ENCODE results near the gene DNAH7. TPM values are rescaled to one million over a fixed set of nuclear protein-coding genes. Genes with fewer than 3 reads are reported as not detected.

Gene DNAH7
- total and polyA plus RNA-seq, 2 experiments from 2014 or later: 0.35 to 1.1 TPM

DNA sequence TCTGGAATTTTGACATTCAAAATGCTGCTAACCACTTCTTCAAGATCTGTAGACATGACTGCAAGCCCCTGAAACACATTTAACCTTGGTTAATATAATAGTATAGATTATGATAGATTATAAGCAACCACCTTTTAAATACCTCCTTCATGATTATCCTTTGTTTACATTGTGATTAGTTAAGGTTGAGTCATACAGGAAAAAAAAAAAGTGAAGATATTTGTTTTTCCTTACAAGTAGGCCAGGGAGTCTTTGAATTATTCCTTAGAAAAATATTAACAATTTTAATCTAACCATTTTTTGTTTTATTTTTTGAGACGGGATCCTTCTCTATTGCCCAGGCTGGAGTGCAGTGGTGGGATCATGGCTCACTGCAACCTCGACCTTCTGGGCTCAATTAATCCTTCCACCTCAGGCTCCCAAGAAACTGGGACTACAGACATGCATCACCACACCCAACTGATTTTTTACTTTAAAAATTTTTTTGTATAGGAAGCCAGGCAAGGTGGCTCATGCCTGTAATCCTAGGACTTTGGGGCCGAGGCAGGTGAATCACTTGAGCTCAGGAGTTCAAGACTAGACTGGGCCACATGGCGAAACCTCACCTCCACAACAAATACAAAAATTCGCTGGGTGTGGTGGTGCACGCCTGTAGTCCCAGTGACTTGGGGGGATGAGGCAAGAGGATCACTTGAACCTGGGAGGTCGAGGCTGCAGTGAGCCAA lies 312.3 kb downstream of the DNAH7 start:
- no peak overlapping the region for H2AFZ ChIP-seq
- no peaks in the 10 kb centered on the region for H3K79me2 ChIP-seq (replicated peaks; ENCODE audit: insufficient read depth)
- no peak overlapping the region for H3K27ac ChIP-seq (ENCODE audit: low read depth)
- H3K4me1 Mint-ChIP-seq: peaks cover 14% of the 10 kb centered on the region; the same call in 2 of the 3 replicates
- no peaks in the 10 kb centered on the region for H3K27me3 ChIP-seq (ENCODE audit: insufficient read depth)
- H3F3A ChIP-seq (replicated peaks; ENCODE audit: low read depth): no peaks in the 10 kb centered on the region
- no peaks in the 10 kb centered on the region for H3K36me3 ChIP-seq (ENCODE audit: insufficient read depth)
- H3K36me3 Mint-ChIP-seq (ENCODE audit: low read depth): no peaks in the 10 kb centered on the region; the same call in 1 of the 3 replicates
- H3K9me2 ChIP-seq (ENCODE audit: insufficient read depth): no peaks in the 10 kb centered on the region
- peaks cover 6% of the 10 kb centered on the region for H3K4me1 ChIP-seq (ENCODE audit: insufficient read depth)
- H3K4me2 ChIP-seq: no peak overlapping the region
- H3K9me3 Mint-ChIP-seq: no peaks in the 10 kb centered on the region
- DNase-seq (ENCODE audit: low spot score) (no peak), ATAC-seq (no peak)
- no peak overlapping the region for H3K4me3 ChIP-seq
- TF ChIP-seq, protein P1, sequence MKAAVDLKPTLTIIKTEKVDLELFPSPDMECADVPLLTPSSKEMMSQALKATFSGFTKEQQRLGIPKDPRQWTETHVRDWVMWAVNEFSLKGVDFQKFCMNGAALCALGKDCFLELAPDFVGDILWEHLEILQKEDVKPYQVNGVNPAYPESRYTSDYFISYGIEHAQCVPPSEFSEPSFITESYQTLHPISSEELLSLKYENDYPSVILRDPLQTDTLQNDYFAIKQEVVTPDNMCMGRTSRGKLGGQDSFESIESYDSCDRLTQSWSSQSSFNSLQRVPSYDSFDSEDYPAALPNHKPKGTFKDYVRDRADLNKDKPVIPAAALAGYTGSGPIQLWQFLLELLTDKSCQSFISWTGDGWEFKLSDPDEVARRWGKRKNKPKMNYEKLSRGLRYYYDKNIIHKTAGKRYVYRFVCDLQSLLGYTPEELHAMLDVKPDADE (IDR thresholded peaks at IDR 0.05): no peak
- TF ChIP-seq STAT1 (IDR thresholded peaks at IDR 0.05; ENCODE audit: unreplicated experiment): no peak
- no peaks in the 10 kb centered on the region for H4K20me1 ChIP-seq (replicated peaks; ENCODE audit: insufficient read depth)
- no peak overlapping the region for H3K4me3 Mint-ChIP-seq
- peaks cover 1% of the 10 kb centered on the region for H3K27me3 Mint-ChIP-seq (ENCODE audit: insufficient read depth, low read depth, poor library complexity)
- H3K27ac Mint-ChIP-seq: no peak overlapping the region

GRCh38 chr2:195741191-195741590 lies 327.4 kb downstream of the DNAH7 start:
- no peak overlapping the region for H3K4me3 ChIP-seq
- no peak for ATAC-seq
- Mint-ChIP-seq H3K27ac (no peak overlapping the region), H3K36me3 (ENCODE audit: low read depth) (peaks cover 77% of the 10 kb centered on the region), H3K9me3 (peaks cover 47% of the 10 kb centered on the region), H3K4me1 (no peaks in the 10 kb centered on the region), H3K27me3 (ENCODE audit: insufficient read depth, low read depth, poor library complexity) (no peaks in the 10 kb centered on the region), H3K4me3 (no peak overlapping the region)
- no peaks in the 10 kb centered on the region for H3K4me1 ChIP-seq (ENCODE audit: insufficient read depth)
- H3K27me3 ChIP-seq (ENCODE audit: insufficient read depth): no peaks in the 10 kb centered on the region
- no peak overlapping the region for H3K4me2 ChIP-seq
- no peak overlapping the region for H2AFZ ChIP-seq
- H3K27ac ChIP-seq (ENCODE audit: low read depth): no peak overlapping the region
- H4K20me1 ChIP-seq (replicated peaks; ENCODE audit: insufficient read depth): no peaks in the 10 kb centered on the region
- H3K79me2 ChIP-seq (replicated peaks; ENCODE audit: insufficient read depth): no peaks in the 10 kb centered on the region
- no peak for DNase-seq (ENCODE audit: low spot score)
- H3F3A ChIP-seq (replicated peaks; ENCODE audit: low read depth): no peaks in the 10 kb centered on the region
- peaks cover 37% of the 10 kb centered on the region for H3K36me3 ChIP-seq (ENCODE audit: insufficient read depth)
- no peaks in the 10 kb centered on the region for H3K9me2 ChIP-seq (ENCODE audit: insufficient read depth)
- no peak for TF ChIP-seq NANOG (IDR thresholded peaks at IDR 0.05; ENCODE audit: borderline replicate concordance)
- no peak for TF ChIP-seq CTCF (conservative IDR thresholded peaks at IDR 0.05; ENCODE audit: low read depth in 2 of 2)
- no peak for TF ChIP-seq CREB1 (CRISPR knock-in tag; IDR thresholded peaks at IDR 0.05; ENCODE audit: low read depth)
- no peak for TF ChIP-seq EZH2 (IDR thresholded peaks at IDR 0.05; ENCODE audit: low read depth, unreplicated experiment)
- no peak for TF ChIP-seq ZNF331 (CRISPR knock-in tag; IDR thresholded peaks at IDR 0.05; ENCODE audit: low read depth)
- TF ChIP-seq, protein P2, sequence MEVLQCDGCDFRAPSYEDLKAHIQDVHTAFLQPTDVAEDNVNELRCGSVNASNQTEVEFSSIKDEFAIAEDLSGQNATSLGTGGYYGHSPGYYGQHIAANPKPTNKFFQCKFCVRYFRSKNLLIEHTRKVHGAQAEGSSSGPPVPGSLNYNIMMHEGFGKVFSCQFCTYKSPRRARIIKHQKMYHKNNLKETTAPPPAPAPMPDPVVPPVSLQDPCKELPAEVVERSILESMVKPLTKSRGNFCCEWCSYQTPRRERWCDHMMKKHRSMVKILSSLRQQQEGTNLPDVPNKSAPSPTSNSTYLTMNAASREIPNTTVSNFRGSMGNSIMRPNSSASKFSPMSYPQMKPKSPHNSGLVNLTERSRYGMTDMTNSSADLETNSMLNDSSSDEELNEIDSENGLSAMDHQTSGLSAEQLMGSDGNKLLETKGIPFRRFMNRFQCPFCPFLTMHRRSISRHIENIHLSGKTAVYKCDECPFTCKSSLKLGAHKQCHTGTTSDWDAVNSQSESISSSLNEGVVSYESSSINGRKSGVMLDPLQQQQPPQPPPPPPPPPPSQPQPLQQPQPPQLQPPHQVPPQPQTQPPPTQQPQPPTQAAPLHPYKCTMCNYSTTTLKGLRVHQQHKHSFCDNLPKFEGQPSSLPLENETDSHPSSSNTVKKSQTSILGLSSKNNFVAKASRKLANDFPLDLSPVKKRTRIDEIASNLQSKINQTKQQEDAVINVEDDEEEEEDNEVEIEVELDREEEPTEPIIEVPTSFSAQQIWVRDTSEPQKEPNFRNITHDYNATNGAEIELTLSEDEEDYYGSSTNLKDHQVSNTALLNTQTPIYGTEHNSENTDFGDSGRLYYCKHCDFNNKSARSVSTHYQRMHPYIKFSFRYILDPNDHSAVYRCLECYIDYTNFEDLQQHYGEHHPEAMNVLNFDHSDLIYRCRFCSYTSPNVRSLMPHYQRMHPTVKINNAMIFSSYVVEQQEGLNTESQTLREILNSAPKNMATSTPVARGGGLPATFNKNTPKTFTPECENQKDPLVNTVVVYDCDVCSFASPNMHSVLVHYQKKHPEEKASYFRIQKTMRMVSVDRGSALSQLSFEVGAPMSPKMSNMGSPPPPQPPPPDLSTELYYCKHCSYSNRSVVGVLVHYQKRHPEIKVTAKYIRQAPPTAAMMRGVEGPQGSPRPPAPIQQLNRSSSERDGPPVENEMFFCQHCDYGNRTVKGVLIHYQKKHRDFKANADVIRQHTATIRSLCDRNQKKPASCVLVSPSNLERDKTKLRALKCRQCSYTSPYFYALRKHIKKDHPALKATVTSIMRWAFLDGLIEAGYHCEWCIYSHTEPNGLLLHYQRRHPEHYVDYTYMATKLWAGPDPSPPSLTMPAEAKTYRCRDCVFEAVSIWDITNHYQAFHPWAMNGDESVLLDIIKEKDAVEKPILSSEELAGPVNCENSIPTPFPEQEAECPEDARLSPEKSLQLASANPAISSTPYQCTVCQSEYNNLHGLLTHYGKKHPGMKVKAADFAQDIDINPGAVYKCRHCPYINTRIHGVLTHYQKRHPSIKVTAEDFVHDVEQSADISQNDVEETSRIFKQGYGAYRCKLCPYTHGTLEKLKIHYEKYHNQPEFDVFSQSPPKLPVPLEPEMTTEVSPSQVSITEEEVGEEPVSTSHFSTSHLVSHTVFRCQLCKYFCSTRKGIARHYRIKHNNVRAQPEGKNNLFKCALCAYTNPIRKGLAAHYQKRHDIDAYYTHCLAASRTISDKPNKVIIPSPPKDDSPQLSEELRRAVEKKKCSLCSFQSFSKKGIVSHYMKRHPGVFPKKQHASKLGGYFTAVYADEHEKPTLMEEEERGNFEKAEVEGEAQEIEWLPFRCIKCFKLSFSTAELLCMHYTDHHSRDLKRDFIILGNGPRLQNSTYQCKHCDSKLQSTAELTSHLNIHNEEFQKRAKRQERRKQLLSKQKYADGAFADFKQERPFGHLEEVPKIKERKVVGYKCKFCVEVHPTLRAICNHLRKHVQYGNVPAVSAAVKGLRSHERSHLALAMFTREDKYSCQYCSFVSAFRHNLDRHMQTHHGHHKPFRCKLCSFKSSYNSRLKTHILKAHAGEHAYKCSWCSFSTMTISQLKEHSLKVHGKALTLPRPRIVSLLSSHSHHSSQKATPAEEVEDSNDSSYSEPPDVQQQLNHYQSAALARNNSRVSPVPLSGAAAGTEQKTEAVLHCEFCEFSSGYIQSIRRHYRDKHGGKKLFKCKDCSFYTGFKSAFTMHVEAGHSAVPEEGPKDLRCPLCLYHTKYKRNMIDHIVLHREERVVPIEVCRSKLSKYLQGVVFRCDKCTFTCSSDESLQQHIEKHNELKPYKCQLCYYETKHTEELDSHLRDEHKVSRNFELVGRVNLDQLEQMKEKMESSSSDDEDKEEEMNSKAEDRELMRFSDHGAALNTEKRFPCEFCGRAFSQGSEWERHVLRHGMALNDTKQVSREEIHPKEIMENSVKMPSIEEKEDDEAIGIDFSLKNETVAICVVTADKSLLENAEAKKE (CRISPR knock-in tag; IDR thresholded peaks at IDR 0.05): no peak
